GM12874 (cell line): ENCODE results near the gene UBA6.

Source experiments
- CTCF ChIP-seq: IDR thresholded peaks from 2 replicates; pipeline ENCODE4 v1.5.1; 2011; ENCODE audit warnings: low read depth, mild to moderate bottlenecking, control low read depth, low read length, moderate library complexity; ENCODE audit not compliant: insufficient read depth

UBA6 gene

GRCh38 chr4:67658302-67658701 lies 42.7 kb downstream of the UBA6 start:
- TF ChIP-seq CTCF = no peak

GRCh38 chr4:67651536-67651935 lies 49.4 kb downstream of the UBA6 start:
- no peak for TF ChIP-seq CTCF

GRCh38 chr4:67638136-67638535 lies 62.8 kb downstream of the UBA6 start:
- TF ChIP-seq CTCF = no peak

- TF ChIP-seq CTCF = no peak
Measured at GRCh38 chr4:67635331-67635730, 65.6 kb downstream of the UBA6 start.

- TF ChIP-seq CTCF = no peak
Measured at GRCh38 chr4:67634741-67635140, 66.2 kb downstream of the UBA6 start.

GRCh38 chr4:67632492-67632891 lies 68.5 kb downstream of the UBA6 start:
- TF ChIP-seq CTCF = no peak

- no peak for TF ChIP-seq CTCF
Measured at GRCh38 chr4:67624939-67625338, 76.0 kb downstream of the UBA6 start.

GRCh38 chr4:67616478-67616877 lies 84.5 kb downstream of the UBA6 start:
- no peak for TF ChIP-seq CTCF
